HG03520 (cell line): Measurements from ENCODE around the gene FLOT2.
"Not testable (repeated sequence)": the region's sequence is repeated elsewhere in the genome, so short reads cannot be mapped to it uniquely, and the experiment has no call there.

Experiments used
- ATAC-seq: cut with Tn5 transposase; IDR thresholded peaks from one replicate; pipeline ENCODE4 v1.9.1; 2021; ENCODE audit warnings: mild to moderate bottlenecking, moderate library complexity; ENCODE audit not compliant: unreplicated experiment

The FLOT2 gene

GRCh38 chr17:28917029-28917428 lies 19.5 kb upstream of the FLOT2 start:
- ATAC-seq = no peak

GRCh38 chr17:28916302-28916934 lies 18.9 kb upstream of the FLOT2 start:
- no peak for ATAC-seq

- ATAC-seq = no peak
Measured at GRCh38 chr17:28912938-28913333, 15.4 kb upstream of the FLOT2 start.

GRCh38 chr17:28912281-28912937 lies 14.9 kb upstream of the FLOT2 start:
- no peak for ATAC-seq

- no peak for ATAC-seq
Measured at GRCh38 chr17:28911411-28912045, 14.0 kb upstream of the FLOT2 start.

DNA sequence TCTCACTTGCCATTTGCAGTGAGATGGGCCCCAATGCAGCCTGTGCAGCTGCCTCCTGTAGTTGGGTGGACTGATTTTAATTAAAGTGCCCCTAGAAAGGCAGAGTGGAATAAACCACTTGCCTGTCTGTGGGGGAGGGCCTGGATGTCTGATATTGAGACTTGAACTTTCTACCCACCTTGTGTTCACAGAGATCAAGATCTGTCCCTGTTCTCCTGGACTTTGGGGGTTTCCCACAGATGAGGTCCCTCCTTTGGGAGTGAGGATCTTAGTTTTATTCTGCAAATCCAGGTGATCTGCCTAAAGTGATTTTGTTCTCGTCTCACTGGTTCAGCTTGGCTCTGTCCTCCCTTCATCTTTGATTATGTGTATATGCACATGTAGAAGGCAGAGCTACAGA lies 13.0 kb upstream of the FLOT2 start:
- no peak for ATAC-seq

DNA sequence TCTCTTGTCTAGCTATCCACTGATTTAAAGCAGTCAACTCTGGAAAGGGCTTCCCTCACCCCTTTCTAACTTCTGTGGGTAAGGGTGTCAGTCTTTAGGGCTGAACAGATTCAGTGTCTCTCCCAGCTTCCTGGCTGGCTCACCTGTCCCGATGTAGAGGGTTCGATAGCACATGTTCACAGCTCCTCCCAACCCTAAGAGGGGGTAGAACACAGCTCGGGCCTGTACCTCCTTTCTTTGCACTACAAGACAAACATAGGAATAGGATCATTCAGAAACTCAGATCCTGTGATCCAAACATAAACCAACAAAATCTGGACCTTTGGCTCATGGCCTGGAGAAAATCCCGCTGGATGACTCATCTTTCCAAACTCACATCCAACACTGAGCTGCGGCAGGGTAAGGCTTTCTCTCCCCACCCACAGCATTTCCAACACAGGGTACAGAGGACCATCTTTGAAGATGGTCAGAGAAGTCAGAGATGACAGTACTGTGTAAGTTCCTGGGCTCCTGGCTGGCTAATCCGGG lies 11.2 kb upstream of the FLOT2 start:
- ATAC-seq = no peak

DNA sequence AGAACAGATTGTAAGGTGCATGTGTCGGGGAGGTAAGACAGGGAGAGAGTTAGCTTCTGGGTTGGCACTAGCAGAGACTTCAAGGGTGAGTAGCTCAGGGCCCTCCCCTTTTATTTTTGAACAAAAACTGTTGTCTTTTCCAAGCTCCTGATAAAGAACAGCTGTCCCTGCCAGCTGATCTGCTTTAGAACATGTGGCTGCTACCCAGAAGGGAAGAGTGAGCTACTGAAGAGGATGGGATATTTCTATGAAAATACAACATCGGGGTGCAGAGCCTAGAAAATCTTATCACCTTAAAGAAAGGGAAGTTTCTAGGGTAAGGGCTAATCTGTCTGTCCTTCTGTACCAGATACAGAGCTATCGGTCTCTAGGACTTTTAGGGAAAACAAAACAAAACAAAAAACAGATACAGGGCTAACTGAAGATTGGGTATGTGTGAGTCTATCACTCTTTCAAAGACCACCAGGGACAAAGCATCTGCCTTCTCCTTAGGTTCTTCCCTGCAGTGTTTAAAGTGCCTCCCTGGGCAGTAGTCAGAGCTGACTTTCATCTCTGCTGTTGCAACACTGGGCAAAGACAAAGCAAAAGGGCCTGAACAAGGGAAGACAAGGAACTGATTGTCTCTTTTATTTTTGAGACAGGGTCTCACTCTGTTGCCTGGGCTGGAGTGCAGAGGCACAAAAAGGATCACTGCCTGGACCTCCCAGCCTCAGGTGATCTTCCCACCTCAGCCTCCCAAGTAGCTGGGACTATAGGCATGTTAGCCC lies 10.4 kb upstream of the FLOT2 start:
- no peak for ATAC-seq

DNA sequence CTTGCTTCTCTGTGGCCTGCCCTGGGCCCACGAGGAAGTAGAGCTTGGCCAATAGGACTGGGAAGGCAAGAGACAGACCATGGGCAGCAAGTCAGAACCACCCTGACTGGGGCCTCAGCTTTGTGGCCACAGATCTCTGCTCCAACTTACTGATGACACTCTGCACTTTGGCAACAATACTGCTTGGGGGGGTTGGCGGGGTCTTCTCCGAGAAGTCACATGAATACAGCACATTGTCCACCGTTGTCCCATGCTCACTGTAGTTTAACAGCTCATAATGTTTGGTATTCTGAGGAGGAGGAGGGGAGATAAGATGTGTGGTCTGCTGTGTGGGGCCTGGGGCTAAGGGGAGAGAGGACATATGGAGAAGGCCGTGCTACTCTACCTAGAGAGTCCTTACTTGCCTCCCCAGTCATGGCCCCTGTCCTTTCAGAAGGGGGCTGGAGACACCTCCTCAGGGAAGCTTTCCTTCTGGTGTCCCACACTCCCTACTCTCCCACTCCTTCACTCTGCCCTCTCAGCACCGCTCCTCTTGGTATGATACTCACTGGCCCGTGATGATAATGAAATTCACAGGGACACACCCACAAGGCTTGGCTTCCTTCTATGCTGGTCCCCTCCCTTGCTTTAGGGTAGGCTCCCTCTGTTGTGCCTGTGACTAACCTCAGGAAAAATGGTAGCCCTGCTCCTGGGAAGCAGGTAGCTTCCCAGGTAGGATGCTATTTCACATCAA lies 9.3 kb upstream of the FLOT2 start:
- no peak for ATAC-seq

DNA sequence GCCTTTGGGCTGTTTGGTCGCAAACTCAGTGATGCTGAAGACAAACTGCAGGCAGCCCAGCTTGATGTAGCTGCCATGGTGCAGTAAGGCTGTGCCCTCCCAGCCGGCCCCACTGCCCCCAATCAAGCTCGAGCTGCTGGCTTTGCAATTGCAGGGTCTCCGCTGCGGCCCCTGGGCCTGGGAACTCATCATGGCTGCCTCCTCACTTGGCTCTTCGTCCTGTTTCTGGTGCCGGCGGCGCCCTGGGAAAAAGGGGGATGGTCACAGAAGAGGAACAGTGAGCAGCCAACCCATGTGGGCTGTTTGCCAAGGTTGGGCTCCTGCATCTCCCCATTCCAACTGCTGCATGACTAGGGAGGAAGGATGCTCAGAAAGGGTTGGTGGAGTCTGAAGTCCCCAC lies 8.7 kb upstream of the FLOT2 start:
- ATAC-seq = no peak

GRCh38 chr17:28904800-28905199 lies 7.3 kb upstream of the FLOT2 start:
- no peak for ATAC-seq

GRCh38 chr17:28903546-28903841 lies 6.0 kb upstream of the FLOT2 start:
- not testable (repeated sequence) for ATAC-seq

- peak; percentile 79 for ATAC-seq
Measured at GRCh38 chr17:28902819-28903545, 5.4 kb upstream of the FLOT2 start, which contains the start of gene DHRS13. Gene DHRS13, minus strand, starts transcription at chr17:28903079. Its CDS starts 135 bp downstream, at chr17:28902944.

DNA sequence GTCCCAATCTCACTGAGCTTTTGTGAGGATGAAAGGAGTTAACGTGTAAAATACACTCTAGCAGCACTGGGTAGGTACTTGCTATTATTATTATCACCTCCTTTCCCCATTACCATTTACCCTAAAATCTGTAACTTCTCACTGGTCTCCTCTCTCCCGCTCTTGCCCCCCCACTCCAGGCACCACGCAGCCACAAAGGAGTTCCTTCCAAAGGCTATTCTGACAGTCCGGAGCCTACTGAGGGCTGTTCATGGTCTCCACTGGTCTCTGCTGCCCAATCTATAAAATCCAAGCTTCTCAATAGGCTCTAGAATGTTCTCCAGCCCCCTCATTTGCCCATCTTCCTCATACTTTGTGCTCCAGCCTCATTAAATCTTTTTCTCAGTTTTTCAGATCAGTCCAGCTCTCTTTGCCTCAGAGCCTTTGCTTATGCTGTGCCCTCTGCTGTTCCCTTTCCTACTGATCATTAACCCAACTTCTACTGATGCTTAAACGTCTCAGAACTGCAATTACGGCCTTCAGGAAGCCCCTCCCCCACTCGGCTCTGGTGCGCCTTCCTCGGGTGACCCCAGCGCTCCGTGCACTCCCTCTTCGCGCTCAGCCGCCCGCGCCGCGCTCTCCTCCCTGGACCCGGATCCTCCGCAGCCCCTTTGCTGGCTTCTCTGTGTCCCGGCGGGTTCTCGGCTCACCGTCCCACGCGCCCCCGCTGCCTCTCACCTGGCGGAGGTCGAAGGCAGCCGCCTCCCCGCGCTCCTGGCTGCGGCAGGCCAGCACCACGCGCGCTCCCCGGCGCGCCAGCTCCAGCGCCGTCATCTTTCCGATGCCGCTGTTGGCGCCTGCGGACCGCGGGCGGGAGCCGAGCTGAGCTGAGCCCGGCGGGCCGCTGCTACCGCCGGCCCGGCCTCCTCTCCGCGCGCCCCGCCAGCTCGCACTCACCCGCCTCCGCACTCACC lies 4.6 kb upstream of the FLOT2 start:
- ATAC-seq = peak; percentile 32

- no peak for ATAC-seq
Measured at GRCh38 chr17:28900986-28901726, 3.6 kb upstream of the FLOT2 start.

DNA sequence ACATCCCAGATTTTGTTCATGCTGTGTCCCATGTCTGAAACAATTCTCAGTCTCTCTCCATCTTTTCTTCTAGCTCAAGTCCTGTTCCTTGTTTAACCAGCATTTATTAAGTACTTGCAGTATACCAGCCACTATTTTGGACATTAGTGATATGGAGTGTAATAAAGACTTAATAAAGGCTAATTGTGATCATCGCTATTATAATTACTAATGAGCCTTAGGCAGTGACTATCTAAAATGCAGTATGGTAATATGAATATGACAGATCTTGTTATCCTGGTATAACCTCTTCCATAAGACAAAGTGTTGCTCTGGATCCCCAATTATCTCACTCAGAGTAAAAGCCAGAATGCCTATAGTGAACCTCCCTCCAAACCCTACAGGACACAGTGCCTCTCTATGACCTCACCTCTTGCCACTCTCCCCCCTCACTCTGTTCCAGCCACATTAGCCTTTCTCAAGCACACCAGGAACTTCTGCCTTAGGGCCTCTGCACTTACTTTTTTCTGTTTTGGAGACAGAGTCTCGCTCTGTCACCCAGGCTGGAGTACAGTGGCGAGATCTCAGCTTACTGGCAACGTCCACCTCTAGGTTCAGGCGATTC lies 1.8 kb upstream of the FLOT2 start:
- ATAC-seq = no peak

- ATAC-seq = no peak
Measured at GRCh38 chr17:28898527-28898955, 1.0 kb upstream of the FLOT2 start.
